PC-9 (cell line): ENCODE measurements around the gene INTS1. TPM values are rescaled to one million over a fixed set of nuclear protein-coding genes. Genes with fewer than 3 reads are reported as not detected.

Source experiments
- BruUV-seq: library from RNA; stranded (reverse); fragments of 400-500 nt; replicated peaks from 2 replicates; lab custom pipeline; 2021; lab: Mats Ljungman, UMichigan
- CTCF ChIA-PET: fragments of 300-600 bp; sonication (Branson Sonifier 250); formaldehyde crosslinking; loops from one replicate; lab custom pipeline; 2022; ENCODE audit warnings: antibody characterized with exemption; lab: Charles Lee
- POLR2A ChIA-PET: fragments of 300-600 bp; sonication (Branson Sonifier 250); formaldehyde crosslinking; loops from one replicate; lab custom pipeline; 2022; ENCODE audit warnings: antibody characterized with exemption; ENCODE audit not compliant: unreplicated experiment; lab: Charles Lee
- DNase-seq, 2 experiments: peaks; one replicate each; pipeline versions ENCODE4 v3.0.0 to v3.0.0-alpha.2; 2015 to 2022; ENCODE audit warnings: mixed read lengths in 1 of 2
- H2AFZ ChIP-seq: fragments of 200-600 bp; sonication (generic); 2 replicates; pipeline ENCODE4 v1.8.1; 2017; ENCODE audit warnings: antibody characterized with exemption
- H3F3A ChIP-seq: fragments of 200-600 bp; sonication (generic); 2 replicates; pipeline ENCODE4 v1.8.1; 2017; ENCODE audit warnings: antibody characterized with exemption, mild to moderate bottlenecking, low read depth; ENCODE audit not compliant: insufficient read depth
- H3K27ac ChIP-seq: fragments of 200-600 bp; sonication (generic); 2 replicates; pipeline ENCODE4 v1.6.1; 2016; ENCODE audit warnings: mixed run types
- H3K27me3 ChIP-seq: fragments of 200-600 bp; sonication (generic); 2 replicates; pipeline ENCODE4 v1.6.1; 2016; ENCODE audit warnings: low read depth, mixed run types; ENCODE audit not compliant: insufficient read depth
- H3K36me3 ChIP-seq: fragments of 200-600 bp; sonication (generic); 2 replicates; pipeline ENCODE4 v1.6.1; 2016; ENCODE audit warnings: low read depth, mixed run types
- H3K4me1 ChIP-seq: fragments of 200-600 bp; sonication (generic); replicated peaks from 2 replicates; pipeline ENCODE4 v1.6.1; 2016; ENCODE audit warnings: mixed run types; ENCODE audit not compliant: insufficient read depth
- H3K4me2 ChIP-seq: fragments of 200-600 bp; sonication (generic); 2 replicates; pipeline ENCODE4 v1.6.1; 2017; ENCODE audit warnings: mixed run types
- H3K4me3 ChIP-seq: fragments of 200-600 bp; sonication (generic); 2 replicates; pipeline ENCODE4 v1.6.1; 2016; ENCODE audit warnings: mixed run types
- H3K79me2 ChIP-seq: fragments of 200-600 bp; sonication (generic); 2 replicates; pipeline ENCODE4 v1.6.1; 2017; ENCODE audit warnings: low read depth, mixed run types
- H3K9me2 ChIP-seq: fragments of 200-600 bp; sonication (generic); 2 replicates; pipeline ENCODE4 v1.8.1; 2017; ENCODE audit warnings: mild to moderate bottlenecking; ENCODE audit not compliant: insufficient read depth
- H3K9me3 ChIP-seq: fragments of 200-600 bp; sonication (generic); 2 replicates; pipeline ENCODE4 v1.8.1; 2016; ENCODE audit warnings: low read depth; ENCODE audit not compliant: insufficient read depth
- H4K20me1 ChIP-seq: fragments of 200-600 bp; sonication (generic); 2 replicates; pipeline ENCODE4 v1.8.1; 2017; ENCODE audit not compliant: insufficient read depth
- CTCF ChIP-seq: fragments of 200-600 bp; sonication (generic); conservative IDR thresholded peaks from 2 replicates; pipeline ENCODE4 v1.6.1; 2017; ENCODE audit warnings: mixed run types, antibody characterized with exemption, mild to moderate bottlenecking, moderate library complexity
- EZH2 ChIP-seq: fragments of 200-600 bp; sonication (generic); IDR thresholded peaks from 2 replicates; pipeline ENCODE4 v1.8.0; 2017; ENCODE audit warnings: antibody characterized with exemption, low read depth
- intact Hi-C: fragments of 100-400 bp; cut with micrococcal nuclease; formaldehyde crosslinking; loops from one replicate; pipeline ENCODE4 v1.10.0; 2022; ENCODE audit not compliant: unreplicated experiment
- total RNA-seq: library from RNA; stranded (reverse); gene quantifications from 2 replicates; pipeline ENCODE4 v1.2.3, GENCODE V29; 2021

The INTS1 gene
- total RNA-seq, 1 experiment from 2014 or later, result 124 TPM

DNA sequence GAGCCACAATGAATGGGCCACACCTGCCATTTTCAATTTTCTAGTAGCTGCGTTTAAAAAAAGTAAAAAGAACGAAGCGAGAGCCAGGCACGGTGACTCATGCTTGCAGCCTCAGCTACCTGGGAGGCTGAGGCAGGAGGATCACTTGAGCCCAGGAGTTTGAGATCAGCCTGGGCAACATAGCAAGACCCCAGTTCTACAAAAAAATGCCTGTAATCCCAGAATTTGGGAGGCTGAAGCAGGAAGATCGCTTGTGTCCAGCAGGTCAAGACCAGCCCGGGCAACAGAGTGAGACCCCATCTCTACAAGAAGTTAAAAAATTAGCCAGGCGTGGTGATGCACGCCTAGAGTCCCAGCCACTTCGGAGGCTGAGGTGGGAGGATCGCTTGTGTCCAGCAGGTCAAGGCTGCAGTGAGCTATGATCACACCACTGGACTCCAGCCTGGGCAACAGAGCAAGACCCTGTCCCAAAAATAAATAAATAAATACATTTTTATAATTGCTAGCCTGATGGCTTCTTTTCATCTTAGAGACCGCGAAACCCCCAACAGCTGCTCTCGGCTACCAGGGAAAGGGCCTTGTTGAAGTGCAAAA, 77.0 kb downstream of the INTS1 start:
- TF ChIP-seq CTCF (no peak), EZH2 (no peak)
- CTCF ChIA-PET, result no interaction called here

DNA sequence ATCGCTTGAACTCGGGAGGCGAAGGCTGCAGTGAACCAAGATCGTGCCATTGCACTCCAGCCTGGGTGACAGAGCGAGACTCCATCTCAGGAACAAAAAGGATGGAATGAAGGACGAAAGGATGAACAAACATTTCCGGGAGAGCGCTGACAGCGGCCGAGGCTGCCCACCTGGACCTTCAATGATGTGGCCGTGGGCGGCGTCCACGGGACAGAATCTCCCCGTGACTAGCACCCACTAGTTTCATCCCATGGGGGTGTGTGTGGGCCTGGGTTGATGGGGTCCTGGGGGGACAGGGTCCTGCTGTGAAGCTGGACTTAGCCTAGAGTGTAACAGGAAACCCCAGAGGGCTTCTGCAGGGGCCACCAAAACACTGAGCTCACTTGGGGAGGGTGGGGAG, 77.7 kb downstream of the INTS1 start:
- H3K27ac ChIP-seq, result no peak overlapping the region
- no peak overlapping the region for H3K4me2 ChIP-seq
- no peak for TF ChIP-seq EZH2
- TF ChIP-seq CTCF, result no peak
- peaks cover 31% of the 10 kb centered on the region for H3K27me3 ChIP-seq
- no peak for DNase-seq
- no peak overlapping the region for H2AFZ ChIP-seq
- no peaks in the 10 kb centered on the region for H3K9me2 ChIP-seq
- ChIA-PET CTCF (no interaction called here), POLR2A (interaction anchor here (0.5 to 0.6 kb wide), 2 partner anchors 23 to 172 kb away, joined by 5 read pairs; no protein-coding TSS in a partner anchor)
- no peak overlapping the region for H3K4me3 ChIP-seq
- H3K36me3 ChIP-seq, result no peaks in the 10 kb centered on the region
- peaks cover 3% of the 10 kb centered on the region; the same call in 1 of the 2 replicates for H4K20me1 ChIP-seq
- intact Hi-C loops, result no loop called here
- peaks cover 1% of the 10 kb centered on the region; the same call in 1 of the 2 replicates for H3F3A ChIP-seq
- BruUV-seq, result no TSS peak
- H3K4me1 ChIP-seq, result no peaks in the 10 kb centered on the region
- no peaks in the 10 kb centered on the region for H3K9me3 ChIP-seq
- H3K79me2 ChIP-seq, result no peaks in the 10 kb centered on the region

More for the DNA sequence above, 77.0 kb downstream of the INTS1 start:
- POLR2A ChIA-PET, result interaction anchor here (0.5 to 0.6 kb wide), 2 partner anchors 22 to 173 kb away, joined by 5 read pairs; no protein-coding TSS in a partner anchor
- no peak for DNase-seq
- Histone ChIP-seq H4K20me1 (peaks cover 10% of the 10 kb centered on the region; the same call in 1 of the 2 replicates), H3K79me2 (no peaks in the 10 kb centered on the region), H3F3A (peaks cover 4% of the 10 kb centered on the region; the same call in 1 of the 2 replicates), H3K9me3 (no peaks in the 10 kb centered on the region), H3K4me1 (no peaks in the 10 kb centered on the region), H3K4me2 (no peak overlapping the region), H3K9me2 (no peaks in the 10 kb centered on the region), H3K27me3 (peaks cover 24% of the 10 kb centered on the region), H3K36me3 (no peaks in the 10 kb centered on the region), H3K27ac (no peak overlapping the region), H3K4me3 (no peak overlapping the region), H2AFZ (no peak overlapping the region)
- no TSS peak for BruUV-seq
- intact Hi-C loops, result no loop called here

- DNase-seq, result no peak
- H2AFZ ChIP-seq, result no peak overlapping the region
- no peak overlapping the region for H3K4me2 ChIP-seq
- no peaks in the 10 kb centered on the region for H3K4me1 ChIP-seq
- POLR2A ChIA-PET, result no interaction called here
- no peak overlapping the region for H3K27ac ChIP-seq
- peaks cover 41% of the 10 kb centered on the region for H3K27me3 ChIP-seq
- H4K20me1 ChIP-seq, result no peaks in the 10 kb centered on the region
- TF ChIP-seq EZH2 (no peak), CTCF (no peak)
- no peak overlapping the region for H3K4me3 ChIP-seq
- no peaks in the 10 kb centered on the region for H3F3A ChIP-seq
- H3K36me3 ChIP-seq, result no peaks in the 10 kb centered on the region
- CTCF ChIA-PET, result no interaction called here
- H3K9me2 ChIP-seq, result no peaks in the 10 kb centered on the region
- H3K79me2 ChIP-seq, result no peaks in the 10 kb centered on the region
- no peaks in the 10 kb centered on the region for H3K9me3 ChIP-seq
- no TSS peak for BruUV-seq
- intact Hi-C loops, result no loop called here
Observed at GRCh38 chr7:1425292-1426136, 78.7 kb downstream of the INTS1 start.
